H4 (cell line): Measurements from ENCODE around the gene AP5Z1. TPM values are rescaled to one million over a fixed set of nuclear protein-coding genes. Genes with fewer than 3 reads are reported as not detected.

Source experiments
- DNase-seq: peaks from one replicate; pipeline ENCODE4 v3.0.0-alpha.2; 2015; ENCODE audit warnings: low spot score
- total RNA-seq: library from RNA; depleted of rRNA; stranded (reverse); fragments of >200 nt; shearing (Covaris generic); gene quantifications from 2 replicates; pipeline ENCODE4 v1.2.3, GENCODE V29; 2014; rRNA removed

Gene AP5Z1, protein sequence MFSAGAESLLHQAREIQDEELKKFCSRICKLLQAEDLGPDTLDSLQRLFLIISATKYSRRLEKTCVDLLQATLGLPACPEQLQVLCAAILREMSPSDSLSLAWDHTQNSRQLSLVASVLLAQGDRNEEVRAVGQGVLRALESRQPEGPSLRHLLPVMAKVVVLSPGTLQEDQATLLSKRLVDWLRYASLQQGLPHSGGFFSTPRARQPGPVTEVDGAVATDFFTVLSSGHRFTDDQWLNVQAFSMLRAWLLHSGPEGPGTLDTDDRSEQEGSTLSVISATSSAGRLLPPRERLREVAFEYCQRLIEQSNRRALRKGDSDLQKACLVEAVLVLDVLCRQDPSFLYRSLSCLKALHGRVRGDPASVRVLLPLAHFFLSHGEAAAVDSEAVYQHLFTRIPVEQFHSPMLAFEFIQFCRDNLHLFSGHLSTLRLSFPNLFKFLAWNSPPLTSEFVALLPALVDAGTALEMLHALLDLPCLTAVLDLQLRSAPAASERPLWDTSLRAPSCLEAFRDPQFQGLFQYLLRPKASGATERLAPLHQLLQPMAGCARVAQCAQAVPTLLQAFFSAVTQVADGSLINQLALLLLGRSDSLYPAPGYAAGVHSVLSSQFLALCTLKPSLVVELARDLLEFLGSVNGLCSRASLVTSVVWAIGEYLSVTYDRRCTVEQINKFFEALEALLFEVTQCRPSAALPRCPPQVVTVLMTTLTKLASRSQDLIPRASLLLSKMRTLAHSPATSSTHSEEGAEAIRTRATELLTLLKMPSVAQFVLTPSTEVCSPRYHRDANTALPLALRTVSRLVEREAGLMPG
- total RNA-seq = 14.6 and 16.8 TPM in 2 replicates

DNA sequence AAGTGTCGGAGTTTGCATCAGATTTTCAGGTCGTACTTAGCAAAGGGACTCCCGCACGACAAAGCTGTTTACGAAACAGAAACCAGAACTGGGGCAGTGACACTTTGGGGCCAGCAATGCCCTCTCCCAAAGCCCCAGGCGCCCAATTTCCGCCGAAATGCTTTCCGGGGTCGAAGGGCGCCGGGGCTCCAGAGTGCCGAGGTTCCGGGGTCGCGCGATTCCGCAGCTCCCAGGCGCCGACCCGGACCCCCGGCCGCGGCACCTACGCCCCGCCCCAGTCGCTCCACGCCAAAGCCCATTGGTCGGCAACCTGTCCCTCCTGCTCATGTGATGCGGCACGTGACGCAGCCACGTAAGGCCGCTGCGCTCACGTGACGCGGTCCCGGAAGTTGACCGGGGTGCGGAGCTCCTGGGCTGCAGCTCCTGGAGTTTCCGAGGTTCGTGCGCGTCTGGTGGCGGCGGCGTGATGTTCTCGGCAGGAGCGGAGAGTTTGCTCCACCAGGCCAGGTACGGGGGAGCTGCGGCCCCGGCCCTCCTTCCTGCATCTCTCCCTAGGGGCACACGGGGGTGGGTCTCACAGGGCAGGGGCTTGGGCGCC is at the start of gene AP5Z1:
Gene AP5Z1, plus strand, starts transcription at position 374 of the 598 bp plus-strand sequence. Its CDS starts 93 bp downstream, at position 467.
- DNase-seq = peak; percentile 100

DNA sequence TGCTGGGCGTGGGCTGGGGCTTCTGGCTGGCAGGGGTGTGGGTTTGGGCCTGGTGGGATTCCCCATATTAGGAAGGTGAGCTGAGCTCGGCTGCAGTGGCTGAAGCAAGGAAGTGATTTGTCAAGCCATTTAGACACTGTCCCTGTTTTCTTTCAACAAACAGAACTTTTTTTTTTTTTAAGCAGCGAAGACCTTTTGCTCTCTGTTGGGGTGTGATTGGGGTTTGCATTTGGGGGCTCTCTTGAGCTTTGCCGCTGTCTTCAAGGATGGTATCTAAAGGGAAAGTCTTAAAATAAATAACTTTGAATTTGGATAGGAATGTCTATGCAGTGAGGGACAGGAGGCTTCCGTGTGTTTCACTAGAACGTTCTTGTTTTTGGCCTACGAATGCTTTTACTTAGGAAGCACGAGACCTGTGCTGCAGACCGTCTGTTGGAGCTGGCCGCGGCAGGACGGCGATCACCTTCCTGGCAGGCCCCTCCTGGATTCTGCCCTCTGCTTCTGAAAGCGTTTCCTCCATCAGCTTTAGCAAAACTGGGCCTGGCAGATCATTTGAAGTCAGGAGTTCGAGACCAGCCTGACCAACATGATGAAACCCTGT is 49.5 kb upstream of the AP5Z1 start:
- no peak for DNase-seq

DNA sequence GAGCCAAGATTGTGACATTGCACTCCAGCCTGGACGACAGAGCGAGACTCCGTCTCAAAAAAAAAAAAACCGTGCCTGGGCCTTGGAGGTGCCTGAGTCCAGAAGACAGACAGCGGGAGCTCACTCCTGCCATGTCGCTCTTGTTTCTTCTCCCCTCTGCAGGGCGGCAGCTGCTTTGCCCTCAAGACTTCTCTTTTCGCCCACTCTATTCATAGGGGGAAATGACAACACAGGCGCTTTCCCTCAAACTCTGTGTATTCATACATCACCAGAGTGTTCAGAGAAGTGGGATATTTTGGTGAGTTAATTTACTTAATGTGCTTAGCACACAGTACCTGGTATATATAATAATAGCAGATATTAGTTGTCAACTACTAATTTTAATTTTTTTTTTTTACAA is 48.9 kb upstream of the AP5Z1 start:
- no peak for DNase-seq

DNA sequence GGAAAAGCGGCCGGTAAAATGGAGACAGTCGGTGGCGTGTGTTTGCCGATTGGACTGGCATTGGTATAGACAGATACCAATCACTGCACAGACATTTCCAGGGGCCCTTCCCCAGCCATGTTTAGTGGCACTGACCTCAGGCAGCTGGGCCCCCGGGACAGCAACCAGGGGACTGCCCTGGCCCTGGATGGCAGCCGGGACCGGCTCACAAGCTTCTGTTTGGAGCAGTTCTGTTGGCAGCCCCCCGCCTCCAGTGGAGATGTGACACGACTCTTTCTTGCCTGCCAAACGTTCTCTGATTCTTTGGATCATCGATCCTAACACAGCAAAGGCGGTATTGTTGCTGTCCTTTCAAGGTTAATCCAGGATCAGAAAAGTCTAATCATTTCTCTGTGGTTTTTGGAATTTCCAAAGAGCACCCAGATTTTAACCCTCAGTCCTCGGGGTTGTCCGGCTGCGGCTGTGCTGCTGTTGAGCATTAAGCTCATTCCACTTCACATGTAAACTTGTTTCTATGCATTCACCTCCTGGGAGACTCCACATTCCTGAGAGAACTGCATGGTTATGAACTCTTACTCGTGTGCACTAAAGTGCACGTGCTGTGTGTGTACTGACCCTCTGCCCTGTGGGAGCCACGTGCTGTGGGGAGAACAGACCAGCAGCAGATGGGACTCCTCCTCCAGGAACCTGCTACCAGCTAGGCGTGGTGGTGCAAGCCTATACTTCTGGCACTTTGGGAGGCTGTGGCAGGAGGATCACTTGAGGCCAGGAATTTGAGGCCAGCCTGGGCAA is 47.3 kb upstream of the AP5Z1 start:
- no peak for DNase-seq

DNA sequence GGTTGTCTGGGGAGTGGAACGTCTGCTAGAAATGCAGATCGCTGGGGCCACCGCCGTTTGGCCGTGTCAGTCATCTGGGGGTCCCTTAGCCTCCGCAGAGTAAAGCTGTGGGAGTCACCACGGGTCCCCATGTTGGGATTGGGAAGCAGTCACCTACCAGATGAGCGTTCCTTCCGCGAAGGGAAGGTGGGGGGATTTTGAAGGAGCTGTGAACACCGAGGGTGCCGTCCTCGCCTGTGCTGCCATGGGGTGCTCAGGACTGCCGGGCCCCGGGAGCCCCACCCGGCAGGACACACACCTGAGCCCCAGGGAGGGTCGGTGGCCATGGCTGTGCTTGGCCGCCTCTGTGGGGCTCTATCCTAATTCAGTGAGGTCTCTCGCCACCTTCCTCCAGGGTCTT is 46.2 kb upstream of the AP5Z1 start:
- no peak for DNase-seq

DNA sequence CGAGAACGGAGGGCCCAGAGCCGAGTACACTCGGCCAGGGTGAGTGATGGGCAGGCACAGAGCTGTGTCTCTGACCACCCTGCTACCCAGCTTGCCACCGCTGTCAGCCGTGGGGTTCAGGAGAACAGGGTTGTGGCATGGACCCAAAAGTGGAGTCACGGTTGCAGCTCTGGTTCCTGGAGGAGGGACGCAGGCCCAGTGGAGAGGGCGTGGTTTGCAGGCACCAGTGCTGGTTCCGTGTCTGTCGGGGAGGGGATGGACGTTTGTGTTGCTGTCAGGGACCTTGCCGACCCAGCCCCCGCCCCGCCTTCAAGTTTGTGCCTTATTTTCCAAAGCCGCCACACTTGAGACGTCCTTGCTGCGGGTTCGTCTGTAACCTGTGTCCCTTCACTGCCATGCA is 45.1 kb upstream of the AP5Z1 start:
- DNase-seq = no peak

DNA sequence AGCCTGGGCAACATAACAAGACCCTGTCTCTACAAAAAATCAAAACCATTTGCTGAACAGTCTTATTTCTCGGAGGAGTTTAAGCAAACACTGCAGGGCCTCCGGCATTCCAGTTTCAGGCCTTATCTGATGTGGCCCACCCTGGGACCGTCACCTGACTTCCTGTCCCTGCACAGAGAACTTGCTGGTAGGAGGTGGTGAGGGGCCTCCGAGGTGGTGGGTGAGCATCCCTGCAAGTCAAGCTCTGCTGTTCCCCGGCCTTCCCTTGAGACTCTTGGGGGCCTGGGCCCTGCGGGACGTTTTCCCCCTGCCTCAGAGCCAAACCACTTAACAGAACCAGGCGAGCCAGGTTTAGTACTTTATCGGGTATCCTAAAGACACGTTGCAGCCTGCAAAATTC is 44.5 kb upstream of the AP5Z1 start:
- no peak for DNase-seq

DNA sequence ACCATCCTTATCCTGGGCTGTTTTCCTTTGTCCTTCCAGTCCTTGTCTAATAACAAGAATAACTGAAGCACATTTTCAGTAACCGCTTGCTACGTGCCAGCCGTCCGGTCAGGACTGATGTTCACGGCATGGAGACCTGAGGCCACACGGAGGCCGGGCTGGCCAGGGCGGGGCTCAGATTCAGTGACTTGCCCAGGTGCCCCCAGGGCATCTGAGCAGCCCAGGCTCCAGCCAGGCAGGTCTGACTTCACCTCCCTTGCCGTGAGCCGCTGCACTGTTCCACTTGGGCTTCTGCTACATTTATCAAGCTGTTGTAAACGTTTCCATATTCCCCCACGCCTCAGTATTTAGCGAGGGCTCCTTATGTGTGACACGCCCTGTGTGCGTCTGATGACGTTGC is 43.6 kb upstream of the AP5Z1 start:
- no peak for DNase-seq

DNA sequence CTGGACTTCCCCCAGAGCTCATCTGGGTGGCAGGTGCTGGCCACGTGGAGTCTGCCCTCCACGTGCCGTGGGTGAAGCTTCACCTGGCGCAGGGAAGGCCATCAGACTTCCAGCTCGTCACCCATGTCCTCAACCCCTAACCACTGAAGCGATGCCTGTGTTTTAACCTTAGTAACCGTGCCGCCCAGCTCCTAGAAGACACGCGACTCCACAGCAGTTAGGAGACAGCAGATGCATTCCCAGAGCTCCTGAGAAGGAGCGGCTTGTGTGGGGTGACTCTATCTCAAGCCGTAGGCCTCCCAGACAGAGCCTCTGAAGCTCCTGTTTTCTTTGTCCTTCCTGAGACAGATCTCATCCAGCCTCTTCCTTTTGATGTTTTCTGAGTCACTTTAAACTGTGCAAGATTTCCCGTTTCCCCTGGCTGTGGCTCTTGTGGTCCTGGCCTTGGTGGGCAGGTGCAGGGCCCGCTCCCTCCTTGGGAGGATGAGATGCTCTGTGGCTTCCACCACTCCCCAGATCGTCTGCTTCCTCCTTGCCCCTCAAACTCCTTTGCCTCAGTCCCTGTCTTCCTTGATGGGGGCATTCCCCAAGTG is 41.4 kb upstream of the AP5Z1 start:
- no peak for DNase-seq

DNA sequence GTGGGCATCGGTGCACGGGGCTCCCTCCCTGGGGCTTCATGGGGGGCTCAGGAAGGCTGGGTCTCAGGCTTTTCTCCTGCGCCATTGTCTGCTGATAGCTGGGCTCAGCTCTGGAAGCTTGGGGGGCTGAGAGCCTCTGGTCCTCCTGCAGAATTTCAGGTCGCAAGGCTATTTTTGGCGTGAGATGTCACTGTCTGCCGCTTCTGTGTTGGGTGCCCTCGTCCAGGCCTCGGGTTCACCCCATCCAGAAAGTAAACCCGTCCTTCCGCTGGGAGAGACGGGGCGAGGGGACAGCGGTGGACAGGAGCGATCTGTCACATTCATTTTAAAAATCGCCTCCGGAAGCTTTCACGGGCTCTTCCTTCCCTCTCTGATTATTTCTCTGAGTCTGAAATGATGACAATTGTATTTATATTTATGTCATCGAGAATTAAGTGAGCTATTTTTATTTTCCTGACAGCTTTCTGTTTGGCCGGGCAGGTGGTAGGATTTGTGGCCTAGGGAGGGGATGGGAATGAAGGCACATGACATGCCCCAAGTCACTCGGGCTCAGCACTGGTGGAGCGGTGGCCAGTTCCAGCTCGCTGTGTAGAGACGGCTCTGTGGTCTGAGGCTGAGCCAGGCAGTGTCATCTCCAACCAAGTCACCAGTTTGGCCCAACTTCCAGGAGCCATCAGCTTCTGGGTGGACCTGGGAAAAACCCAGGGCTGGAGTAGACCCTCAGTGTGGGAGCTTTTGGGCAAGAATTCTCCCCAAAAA is 40.7 kb upstream of the AP5Z1 start:
- DNase-seq = no peak

DNA sequence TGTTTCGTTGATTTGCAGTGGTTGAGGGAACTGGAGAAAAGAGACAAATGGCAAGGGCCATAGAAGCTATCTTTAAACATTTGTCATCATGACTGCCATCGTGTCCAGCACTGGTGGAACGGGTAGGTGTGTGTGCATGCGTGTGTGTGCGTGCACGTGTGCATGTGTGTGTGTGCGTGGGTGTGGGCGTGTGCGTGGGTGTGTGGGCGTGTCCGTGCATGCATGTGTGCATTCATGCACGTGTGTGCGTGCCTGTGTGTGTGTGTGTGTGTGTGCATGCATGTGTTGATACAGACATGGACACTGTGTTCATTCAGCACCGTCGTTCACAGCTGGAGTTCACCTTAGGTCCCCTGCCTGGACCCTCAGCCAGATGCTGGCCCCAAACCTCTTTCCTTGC is 38.1 kb upstream of the AP5Z1 start:
- DNase-seq = no peak

DNA sequence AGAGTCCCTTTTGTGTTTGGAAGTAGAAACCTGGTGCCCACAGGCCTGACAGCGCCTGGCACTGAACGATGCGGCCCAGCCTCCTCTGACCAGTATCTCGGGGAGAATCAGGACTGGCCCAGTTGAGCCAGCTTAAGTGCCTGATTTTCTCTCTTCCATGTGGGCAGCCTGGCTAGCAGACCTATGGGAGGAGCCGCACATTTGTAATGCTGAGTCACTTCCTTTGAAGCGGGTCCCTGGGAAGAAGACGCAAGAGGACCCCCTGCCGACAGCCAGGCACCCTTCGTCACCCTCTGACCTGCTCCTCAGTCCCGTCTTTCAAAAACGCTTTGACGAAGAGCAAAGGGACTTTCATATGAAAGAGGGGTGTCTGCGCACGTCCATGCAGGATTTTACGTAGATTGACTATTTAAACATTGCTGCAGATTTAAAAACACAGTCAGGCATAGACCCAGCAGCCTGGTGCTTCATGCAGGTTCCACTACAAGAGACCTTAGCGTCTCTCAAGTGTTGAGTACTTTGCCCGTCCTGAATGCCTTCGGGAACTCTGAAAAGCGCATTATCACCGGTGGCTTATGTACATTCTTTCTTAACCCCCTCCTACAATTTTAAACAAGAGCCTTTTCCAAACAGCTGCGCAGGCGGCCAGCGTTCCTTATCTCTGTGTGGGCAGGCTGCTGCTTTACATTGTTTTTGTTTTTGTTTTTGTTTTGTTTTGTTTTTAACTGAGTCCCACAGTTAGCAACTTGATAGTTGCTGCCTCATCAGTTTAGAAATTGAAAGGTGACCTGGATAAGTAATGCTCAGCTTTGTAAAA is 36.5 kb upstream of the AP5Z1 start:
- DNase-seq = peak; percentile 99

DNA sequence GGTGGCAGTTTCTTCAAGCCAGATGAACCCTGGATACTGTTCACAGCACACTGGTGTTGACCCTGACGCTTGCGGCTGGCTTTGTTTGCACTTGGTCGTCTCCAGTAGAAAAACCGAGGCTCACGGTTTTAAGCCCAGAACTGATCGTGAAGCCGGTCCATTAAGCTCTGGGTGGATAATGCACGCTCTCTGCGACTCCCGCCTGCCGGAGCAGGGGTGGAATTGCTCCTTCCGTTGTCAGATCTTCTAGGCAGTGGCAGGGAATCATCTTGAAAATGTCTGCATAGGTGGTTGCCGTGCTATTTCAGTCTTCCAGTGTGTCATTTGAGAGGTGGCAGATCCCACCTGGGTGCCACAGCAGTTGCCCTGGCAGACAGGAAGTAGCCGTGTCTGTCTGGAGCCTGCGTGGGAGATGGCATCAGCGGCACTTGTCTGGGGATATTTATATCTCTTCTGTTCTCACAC is 35.9 kb upstream of the AP5Z1 start:
- DNase-seq = peak; percentile 69

DNA sequence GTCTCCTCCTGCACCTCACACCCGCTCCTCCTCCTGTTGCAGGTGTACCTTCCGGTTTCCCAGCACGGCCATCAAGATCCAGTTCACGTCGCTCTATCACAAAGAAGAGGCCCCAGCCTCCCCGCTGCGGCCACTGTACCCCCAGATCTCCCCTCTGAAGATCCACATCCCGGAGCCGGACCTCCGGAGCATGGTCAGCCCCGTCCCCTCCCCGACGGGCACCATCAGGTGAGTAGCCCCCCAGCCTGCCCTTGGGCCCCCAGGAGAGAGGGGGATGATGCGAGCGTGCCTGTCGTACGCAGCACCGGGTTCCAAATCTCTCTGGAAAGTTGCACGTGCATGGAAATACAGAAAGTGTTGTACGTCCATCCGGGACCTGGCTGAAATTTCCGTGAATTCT is 34.6 kb upstream of the AP5Z1 start:
- DNase-seq = no peak

DNA sequence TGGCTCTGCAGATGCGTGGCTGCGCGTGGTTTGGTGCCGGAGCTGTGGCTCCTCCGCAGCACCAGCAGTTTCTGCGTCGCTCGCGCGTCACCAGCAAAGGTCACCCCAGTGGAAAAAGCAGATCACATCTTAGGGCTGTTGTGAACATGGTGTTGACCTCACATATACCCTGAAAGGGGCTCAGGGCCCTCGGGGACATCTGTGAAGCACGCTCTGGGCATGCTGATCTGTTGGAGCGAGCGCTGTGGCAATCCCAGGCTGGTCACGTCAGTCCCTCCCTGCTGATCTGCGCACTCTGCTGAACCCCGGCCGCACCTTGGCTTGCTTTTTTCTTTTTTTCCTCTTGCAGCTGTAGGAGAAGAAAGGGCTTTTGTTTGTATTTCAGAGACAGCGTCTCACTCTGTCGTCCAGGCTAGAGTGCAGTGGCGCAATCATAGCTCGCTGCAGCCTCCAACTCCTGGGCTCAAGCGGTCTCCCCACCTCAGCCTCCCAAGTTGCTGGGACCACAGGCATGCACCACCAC is 33.3 kb upstream of the AP5Z1 start:
- DNase-seq = no peak

DNA sequence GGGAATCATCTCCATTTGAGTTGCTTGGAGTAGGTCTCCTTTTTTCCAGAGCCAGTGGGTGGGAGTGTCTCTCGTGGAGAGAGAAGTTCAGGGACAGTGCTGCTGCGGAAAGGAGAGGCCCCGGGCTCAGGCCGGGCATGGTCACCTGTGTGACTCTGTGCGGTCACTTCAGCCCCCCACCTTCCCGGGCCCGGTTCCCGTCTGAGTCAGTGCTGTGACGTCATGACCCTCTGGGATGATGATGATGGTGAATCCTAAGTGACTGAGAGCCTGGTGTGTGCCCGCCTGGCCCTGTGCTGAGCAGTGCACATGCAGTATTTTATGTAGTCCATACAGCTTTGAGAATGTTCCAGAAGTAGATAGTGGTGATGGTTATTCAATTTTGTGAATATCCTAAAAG is 32.6 kb upstream of the AP5Z1 start:
- no peak for DNase-seq

DNA sequence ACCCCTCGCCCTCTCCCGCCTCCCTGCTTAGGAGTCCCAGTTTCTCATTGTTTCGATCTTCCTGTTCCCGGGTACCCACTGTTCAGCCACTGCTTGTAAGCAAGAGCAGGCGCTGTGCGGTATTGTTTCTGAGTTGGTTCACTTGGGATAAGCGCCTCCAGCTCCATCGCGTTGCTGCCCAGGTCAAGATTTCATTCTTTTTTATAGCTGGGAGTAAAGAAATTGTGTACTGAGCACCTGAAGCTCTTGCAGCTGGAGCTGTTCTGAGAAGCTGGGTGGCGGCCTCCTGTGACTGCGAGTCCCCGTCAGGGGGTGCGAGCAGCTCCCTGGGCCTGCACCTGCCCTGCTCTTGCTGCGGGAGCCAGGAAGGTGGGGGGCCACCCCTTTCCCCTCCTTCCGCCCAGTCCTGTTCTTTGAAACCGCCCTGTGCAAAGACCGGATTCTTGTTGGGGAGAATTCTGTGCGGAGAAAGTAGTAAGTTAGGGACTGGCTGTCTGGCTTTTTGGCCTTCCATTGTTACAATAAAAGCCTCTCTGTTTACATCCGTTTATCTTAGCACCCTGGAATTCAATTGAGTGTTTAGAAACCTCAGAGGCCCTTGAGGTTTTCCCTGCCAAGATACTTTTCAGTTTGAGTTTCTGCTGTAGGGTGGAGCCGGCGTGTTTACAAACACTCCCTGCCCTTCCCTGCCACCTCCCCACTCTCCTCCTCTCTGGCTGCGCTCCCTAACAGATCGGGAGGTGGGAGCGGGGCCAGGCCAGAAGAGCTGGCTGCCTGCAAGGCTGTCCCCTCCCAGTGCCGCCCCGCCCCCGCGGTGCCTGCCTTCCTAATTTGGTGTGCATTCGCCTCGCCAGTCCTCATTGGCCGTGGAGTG is 30.8 kb upstream of the AP5Z1 start:
- peak; percentile 100 for DNase-seq
